Measurements from ENCODE around the gene GRIP2.
A peak's percentile ranks its signal among the peaks of the same experiment; 100 is the strongest.

Gene GRIP2

DNA sequence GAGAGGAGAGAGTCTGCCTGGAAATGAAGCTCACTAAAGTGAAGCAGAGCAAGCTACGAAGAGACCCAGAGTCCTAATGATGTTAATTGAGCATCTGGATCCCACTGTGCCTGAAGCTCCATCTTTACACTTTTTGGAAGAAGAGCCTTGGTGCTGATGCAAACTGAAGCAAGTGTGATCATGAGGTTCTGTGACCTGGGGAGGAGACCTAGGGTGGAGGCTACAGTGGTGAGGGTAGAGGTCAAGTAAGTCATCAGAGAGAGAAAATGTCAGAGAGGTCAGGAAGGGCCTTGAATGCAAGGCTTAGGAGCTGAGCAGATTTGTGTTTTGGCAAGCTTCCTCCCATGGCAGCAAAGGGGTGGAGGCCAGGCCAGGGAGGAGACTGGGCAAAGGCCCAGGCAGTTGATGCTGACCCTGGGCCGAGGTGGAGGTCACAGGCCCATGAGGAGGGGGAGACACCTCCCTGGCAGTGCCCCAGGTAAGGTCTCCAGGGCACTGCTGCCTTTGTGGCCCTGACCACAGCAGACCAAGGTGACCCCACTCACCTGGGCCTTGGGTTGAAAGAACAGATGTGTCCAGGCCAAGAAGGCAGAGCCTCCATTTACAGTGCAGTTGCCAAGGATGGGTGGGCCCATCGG is 1.6 kb downstream of the GRIP2 start:
- no peak for DNase-seq

DNA sequence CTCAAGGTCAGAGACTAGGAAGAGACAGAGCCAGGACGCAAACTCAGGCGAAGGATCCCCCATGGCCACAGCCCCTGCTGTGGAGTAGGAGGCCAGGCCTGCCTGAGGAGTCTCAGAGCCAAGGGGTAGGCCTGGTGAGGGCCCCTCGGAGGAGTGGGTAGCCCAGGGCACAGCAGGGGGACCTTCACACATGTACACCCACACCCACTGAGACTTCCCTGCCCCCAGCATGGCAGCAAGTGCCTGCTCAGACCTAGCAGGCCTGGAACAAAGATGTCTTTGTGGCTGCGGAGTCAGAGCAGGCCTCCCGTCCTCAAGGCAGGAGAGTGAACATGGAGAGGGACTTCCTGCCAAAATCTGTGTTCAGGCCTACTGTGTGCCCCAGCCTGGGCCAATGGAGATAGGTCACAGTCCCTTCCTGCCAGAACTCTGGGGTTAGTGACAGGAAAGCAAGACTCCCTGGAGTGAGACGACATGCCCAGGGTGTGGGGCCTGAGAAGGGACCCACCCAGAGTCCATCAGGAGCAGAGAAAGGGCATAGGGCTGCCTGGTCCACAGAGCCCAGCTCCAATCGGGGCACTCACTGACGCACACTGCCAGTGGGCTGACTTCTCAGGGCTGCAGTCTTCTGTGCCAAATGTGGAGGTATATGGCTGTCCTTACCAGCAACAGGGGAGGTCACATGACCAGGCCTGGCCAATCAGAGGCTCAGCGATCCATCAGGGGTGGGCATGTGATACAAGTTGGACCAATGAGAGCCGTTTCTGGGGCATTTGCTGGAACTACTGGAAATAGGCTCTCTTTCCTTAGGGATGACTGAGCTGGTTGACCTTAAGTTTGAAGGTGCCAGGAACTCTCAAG is 2.3 kb downstream of the GRIP2 start:
- DNase-seq: no peak

DNA sequence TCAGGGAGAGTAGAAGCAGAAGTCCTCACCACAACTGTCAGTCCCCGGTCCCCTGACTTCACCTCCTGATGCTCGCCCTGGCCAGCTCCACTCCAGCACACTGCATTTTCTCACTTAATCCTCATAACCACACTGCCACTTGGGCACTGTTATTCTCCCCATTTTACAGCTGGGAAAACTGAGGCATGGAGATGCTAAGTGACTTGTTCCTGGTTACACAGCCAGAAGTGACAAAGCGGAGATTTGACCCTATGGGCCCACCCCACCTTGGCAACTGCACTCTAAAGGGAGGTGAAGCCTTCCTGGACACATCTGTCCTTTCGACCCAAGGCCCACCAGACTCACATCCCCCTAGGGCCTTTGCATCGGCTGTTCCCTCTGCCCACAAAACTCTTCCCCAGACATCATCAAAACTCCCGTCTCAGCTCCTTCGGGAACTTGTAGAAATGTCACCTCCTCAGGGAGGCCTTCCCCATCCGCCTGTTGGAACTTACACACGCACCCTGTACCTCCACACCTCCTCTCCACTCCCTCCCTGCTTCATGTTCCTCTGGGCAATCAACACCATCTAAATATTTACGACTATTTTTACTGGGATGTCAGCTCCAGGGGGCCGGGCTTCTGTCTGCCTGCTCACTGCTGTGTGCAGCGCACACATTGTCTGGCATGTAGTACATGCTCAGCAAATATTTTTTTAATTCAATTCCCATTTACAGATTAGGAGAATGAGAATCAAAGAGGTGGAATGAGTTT is 3.1 kb downstream of the GRIP2 start:
- no peak for DNase-seq

DNA sequence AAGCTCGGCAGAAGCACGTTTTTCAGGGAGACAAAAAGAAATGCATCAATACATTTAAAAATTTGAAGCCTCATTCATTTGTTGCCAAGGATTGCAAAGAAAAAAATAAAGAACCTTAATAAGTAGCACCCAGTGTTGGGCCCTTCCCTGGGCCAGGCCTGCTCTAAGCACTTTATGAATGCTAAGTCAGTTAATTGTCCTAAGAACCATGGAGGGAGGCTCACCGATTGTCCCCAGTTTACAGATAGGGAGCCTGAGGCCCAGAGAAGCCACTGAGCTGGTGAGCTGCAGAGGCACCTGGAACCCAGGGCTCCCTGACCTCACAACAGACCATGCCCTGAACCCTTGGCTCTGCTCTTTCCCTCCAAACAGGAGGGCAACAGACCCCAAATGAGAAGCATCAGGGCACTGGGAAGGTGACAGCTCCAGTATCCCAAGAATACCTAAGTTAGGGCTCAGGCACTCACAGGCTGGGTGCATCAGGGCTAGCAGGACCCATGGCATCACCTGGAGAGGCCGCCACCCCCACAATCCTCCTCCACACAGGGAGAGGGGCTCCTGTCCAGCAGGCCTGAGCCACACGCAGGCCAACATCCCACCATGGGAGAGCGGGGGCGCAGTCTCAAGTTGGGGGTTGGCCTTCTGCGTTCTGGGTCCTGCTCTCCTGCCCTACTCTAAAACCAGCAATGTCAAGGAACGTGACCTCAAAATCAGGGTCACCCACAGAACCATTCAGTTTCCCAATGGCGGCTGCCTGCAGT is 3.9 kb downstream of the GRIP2 start:
- DNase-seq: no peak

DNA sequence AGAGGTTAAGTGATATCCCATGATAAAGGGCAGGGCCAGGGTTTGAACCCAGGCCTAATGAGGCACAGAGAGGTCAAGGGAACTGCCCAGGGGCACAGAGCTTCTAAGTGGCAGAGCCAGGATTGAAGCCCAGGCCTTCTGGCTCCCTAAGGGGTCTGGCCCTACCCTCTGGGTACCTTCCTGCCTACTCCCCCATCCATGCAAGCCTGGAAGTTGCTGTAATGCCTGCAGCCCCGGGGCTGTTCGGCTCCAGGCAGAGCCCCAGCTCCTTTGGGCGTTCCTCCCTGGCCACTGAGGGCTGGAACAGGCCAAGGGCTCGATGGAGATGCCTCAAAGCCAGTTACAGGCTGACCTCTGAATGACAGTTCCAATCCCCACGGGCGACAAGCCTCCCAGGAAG is 4.5 kb downstream of the GRIP2 start:
- no peak for DNase-seq

DNA sequence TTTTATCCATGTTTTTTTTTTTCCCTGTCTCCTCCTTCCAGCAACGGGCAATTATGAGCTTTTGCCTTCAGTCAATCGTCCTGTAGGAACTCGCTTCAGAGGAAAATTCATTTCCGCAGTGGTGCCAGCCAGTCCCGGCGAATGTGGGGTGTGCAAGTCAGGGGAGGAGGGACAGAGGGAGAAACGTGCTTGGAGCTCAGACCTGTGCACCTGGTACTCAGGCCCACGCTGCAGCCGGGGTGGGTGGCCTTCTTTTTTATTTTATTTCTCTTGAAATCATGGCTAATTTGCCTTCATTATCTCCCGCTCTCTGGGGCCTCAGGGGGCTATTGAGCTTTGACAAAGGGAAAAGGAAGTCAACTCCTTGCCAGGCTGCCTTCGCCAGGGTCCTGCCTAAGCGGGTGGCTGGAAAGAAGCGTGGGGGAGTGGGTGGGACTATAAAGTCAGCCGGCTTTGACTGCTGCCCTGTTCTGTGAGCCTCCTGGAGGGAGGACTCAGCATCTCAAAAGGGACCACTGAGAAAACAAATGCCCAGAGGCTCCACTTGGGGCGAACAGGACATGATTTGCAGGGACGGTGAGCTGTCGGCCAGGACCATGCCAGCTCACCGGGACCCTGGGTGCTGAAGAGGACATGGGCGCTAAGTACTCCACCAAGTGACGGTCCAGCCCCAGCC is 5.5 kb downstream of the GRIP2 start:
- DNase-seq: peak; percentile 25

DNA sequence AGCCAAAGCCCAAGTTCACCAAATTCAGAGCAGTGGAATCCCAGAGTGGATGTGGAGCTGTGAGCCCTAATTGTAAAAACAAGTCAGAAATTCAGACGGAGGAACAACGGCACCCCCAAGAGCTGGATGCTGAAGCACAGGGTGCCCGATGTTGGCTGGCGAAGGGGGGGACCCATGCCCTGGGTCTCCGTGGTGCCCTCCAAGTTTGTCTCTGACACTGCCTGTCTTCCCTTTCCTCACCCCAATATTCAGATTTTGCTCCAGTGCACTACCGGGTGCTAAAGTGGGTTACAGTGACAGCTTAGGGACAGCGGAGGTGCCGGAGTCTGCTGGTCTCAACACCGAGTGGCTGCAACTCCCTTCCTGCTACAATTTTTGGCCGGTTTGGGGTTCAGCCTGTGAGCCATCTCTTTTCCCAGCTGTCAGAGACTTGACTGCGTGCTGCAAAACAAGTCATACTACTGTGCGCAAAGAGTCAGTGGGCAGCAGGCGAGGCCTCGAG is 6.6 kb downstream of the GRIP2 start:
- no peak for DNase-seq

DNA sequence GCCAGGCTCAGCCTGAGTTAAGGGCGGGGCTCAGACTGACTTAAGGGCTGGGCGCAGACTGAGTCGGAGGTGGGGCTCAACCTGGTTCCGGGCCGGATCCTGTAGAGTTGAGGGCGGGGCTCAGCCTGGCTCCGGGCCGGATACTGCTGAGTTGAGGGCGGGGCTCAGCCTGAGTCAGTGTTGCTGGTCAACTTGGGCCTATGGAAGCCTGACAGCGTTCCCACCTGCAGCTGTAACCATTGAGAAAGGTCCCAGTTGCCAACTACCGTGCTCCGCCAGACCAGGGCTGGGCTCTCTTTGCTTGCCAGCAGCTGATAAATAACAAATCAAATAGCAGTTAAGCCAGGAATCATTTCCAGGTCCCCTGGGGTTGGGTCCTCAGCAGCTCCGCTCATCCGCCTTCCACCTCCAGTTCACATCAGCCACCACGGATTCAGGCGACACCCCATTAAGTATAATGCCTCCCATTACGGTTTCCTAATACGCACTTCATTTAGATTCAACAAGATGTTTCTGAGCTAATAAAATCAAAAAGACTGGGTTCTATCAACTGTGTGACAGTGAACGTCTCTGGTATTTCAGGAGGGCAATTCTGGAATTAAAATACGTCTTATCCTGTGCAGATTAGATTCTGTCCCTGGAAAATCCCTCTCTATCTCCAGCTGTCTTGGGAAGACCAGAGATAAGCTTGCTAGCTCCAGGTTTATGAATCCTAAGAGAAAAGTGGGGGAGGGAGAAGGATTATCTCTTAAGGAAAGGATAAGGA is 7.3 kb downstream of the GRIP2 start:
- peak; percentile 45 for DNase-seq

DNA sequence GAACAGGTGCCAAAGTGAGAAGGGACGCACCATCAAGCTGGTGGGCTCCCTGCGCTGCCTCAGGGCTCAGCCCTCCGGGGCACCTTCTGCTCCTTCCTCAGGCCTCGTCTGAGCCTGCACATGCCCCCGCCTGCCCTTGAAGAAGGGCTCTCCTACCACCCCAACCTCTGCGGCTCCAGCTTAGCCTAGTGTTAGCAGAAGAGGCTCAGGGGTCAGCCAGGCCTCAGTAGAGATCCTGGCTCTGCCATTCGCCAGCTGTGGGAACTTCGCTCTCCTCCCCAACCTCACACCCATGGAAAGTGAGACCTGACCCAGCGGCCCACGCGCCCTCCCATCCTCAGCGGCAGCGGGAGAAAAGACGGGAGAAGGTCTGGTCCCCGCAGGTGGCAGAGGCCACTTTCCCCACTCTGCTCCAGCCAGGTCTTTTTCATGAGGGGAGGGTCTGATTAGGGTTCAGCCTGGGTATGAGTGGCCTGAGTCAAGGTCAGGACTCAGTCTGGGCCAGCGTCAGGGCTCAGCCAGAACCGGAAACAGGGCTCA is 8.2 kb downstream of the GRIP2 start:
- DNase-seq: no peak

DNA sequence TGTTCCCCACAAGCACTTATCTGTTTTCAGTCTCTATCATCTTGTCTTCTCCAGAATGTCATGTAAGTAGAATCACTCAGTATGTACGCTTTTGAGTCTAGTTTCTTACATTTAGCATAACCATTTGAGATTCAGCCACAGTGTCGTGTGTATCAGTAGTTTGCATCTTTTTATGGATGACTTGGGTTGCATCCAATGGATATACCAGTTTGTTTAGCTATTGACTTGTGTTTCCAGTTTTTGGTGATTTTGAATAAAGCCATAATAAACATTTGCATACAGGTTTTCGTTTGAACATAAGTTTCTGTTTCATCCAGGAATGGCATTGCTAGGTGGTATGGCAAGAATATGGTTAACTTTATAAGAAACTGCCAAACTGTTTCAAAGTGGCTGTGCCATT is 12.1 kb downstream of the GRIP2 start:
- no peak for DNase-seq

DNA sequence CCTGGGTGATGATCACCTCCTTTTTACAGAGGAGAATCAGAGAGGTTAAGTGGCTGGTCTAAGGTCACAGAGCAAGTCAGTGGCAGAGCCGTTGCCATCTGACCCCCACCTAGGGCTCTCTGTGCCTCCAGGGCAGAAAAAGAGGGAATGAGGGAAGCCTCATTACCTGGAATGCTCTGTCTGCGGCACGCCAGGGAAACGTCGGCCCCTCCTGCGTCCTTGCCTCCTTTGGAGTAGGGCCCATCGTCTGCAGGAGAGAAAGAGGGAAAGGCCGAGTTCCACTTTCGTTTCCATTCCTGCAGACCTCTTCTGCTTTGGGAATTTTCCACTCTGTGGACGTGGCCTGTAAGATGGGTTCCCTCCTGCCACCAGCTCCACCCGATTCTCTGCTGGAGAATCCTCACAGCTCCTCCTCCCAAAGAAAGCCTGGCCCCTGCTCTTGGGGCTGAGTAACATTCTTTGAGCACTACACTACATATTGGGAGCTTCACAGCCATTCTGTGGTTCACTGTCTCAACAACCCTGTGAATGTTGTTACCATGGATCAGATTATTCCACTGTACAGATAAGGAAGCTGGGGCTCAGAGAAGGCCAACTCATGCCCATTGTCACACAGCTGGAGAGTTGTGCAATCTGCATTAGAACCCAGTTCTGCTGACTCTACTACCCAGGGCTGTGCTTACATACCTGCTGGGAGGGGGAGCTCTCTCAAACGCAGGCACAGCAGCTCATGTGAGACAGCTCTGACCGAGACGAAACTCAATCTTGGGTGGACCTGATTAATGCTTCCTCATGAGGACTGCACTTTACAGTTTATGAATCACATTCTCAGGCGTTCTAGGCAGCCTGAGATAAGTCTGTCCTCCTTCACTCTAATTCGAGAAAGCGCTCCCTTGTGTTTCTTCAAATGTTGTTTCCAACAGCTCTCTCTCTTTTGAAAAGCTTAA is 14.2 kb downstream of the GRIP2 start:
- no peak for DNase-seq

DNA sequence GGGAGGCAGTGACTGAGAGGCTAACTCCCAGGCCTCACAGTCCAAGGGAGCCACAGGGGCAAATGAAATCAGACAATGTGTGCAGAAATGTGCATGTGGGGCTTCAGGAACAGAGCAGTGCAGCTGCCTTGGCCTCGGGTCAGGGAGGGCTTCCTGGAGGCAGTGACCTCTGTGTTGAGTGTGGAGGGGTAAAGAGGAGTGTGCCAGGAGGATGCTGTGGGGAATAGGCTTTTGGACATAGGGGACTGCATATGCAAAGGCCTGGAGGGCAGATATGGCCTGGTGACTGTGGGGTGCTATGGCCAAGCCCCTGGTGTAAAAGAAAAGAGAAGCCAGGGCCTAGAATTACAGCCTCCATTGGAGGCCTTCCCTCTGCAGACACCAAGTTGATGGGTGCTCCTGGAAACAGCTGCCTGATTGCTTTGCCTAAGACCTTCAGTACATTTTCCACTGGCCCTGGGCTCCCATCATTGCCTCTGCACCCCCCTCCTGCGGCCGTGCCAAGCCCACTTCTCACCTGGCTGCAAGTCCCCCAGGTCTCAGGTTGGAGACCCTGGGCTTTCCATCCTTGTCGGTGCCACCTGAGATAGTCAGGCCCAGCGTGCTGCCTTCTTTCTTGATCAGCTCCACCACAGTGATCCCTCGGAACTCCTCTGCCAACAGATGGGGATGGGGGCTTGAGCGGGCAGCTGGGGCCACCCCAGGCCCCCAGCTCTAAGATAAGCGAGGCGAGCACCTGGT is 15.1 kb downstream of the GRIP2 start:
- DNase-seq: no peak

DNA sequence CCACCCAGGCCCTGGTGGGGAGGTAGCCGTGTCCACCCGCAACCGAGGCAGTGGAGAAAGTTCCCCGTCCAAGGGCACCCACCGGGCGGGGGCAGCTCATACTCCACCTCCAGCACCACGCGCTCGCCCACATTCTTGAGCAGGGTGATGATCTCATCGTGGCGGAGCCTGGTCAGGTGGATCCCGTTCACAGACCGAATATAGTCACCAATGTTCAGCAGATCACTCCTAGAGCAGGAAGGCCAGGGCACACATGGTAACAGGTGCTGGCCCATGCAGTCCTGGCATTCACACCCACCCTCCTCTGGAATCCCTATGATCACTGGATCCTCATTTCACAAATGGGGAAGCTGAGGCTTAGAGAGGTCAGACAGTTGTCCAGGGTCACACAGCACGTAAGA is 15.8 kb downstream of the GRIP2 start:
- no peak for DNase-seq

DNA sequence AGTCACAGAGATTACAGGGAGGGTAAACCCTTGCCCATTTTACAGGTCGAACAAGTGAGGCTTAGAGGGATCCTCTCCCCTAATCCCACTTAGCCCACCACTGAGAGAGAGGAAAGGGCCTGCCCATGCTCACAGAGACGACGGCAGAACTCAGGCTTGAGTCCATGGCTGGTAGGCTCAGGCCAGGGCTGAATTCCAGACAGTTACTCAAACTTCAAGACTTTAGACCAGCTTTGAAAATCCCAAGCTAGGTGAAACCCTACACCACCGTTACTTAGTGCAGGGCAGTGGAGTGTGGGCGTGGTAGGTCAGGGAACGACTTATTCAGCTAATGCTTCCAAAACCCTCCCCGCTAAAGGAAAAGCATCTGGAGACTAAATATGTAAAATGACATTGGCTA is 16.4 kb downstream of the GRIP2 start:
- DNase-seq: no peak

DNA sequence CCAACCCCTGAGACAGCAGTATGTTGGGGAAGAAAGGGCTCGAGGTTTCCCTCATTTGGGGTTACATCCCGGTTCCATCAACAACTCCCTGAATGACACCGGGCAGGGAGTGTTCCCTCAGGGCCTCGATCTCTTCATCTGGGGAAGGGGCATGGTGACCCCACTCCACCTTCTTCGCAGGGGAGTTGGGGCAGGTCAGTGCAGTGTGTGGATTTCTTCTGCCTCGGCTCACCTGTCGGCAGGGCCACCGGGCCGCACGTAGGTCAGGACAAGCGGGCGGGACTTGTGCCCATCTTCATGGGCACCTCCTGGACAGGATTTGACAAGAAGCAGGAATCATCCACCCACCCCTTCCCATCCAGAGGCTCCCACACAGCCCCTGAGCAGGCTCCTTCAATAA is 17.4 kb downstream of the GRIP2 start:
- DNase-seq: no peak

DNA sequence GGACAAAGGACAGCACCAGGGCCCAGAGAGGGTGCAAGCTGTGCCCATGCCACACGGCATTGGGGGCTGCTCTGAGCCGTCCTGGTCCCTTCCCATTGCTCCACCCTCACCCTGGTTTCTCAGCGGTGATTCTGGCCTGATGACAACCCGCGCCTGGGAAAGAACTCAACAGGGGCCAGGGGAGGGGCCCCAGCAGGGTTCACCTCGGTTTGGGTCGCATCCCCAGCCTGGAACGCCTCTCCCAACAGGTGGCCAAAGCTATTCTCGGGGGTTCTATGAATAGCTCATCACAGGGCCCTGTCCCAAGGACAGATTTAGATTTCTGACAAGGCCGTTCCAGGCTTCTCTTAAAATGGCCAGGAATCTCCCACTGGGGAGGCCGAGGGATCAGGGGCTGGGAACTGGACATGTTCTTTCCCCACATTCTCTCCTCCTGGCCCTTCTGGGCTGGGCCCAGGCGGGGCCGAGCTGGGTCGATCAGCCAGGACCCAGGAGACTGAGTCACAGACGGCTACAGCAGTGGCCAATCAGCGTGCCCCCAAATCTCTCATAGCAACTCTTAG is 17.9 kb downstream of the GRIP2 start:
- no peak for DNase-seq

DNA sequence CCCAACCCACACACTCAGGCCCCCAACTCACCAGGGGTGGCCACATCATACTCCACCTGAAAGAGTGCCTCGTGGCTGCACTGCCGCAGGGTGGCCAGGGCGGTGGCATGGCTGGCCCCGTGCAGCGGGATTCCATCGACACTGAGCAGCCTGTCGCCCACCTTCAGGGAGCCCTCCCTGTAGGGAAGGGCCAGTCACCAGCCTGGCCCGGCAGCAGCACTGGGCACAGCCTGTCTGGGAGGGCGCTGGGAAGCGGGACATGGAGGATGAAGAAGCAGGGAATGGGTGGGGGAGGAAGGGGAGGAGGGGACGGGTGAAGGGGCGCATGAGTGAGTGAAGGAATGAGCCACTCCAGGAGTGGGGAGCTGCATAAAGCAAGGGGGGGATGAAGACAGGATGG is 18.5 kb downstream of the GRIP2 start:
- no peak for DNase-seq

DNA sequence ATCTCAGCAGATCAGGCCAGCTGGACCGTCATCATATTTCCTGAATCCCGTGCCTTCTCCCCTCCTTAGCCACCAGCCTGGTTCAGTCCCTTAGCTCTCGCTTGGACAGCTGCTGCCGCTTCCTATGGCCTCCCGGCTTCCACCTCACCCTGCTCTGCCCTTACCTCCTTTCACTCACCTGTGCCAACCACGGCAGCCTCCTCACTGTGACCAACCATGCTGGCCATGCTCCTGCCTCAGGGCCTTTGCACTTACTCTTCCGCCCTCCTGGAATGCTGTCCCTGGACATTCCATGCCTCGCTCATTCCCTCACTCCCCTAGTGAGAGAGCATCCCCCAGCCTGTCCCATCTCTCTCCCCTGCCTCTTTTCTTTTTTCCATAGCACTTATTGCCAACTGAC is 19.2 kb downstream of the GRIP2 start:
- no peak for DNase-seq

DNA sequence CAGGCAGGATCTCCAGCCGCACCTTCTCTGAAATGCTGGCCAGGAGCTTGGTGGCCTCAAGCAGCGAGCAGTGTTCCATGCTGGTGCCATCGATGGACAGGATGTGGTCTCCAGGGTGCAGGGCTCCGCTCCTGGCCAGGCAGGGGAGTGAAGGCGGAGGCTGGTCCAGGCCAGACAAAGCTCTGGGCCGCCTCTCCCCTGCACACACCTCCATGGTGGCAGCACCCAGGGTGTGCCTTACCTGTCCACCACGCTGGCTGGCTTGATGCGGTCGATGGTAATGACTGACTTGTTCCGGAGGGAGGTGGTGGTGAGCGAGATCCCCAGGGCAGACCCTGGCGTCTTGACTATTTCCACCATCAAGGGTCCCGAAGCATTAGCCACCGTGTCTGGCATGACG is 20.0 kb downstream of the GRIP2 start:
- DNase-seq: no peak

Measured in NCI-H1092 treated with DMSO at 0.1 percent for 48 hours (cell line).